ENCODE measurements around the gene GADD45G.

- TF ChIP-seq CTCF (IDR thresholded peaks at IDR 0.05) = no peak
- TF ChIP-seq ZFX (IDR thresholded peaks at IDR 0.05; ENCODE audit: borderline replicate concordance) = no peak
These were observed 796 bp upstream of the GADD45G start for GRCh38 chr9:89603767-89604665.
